C4-2B (cell line): ENCODE results near the gene SETDB2.

Source experiments
- H3K27ac ChIP-seq: fragments of 450-650 bp; 2 replicates; pipeline ENCODE4 v1.5.1; 2017
- ZFX ChIP-seq: fragments of 450-650 bp; IDR thresholded peaks from 2 replicates; pipeline ENCODE4 v1.6.1; 2017
- TF ChIP-seq, protein P1 (sequence below): fragments of 450-650 bp; conservative IDR thresholded peaks from 2 replicates; pipeline ENCODE4 v1.5.1; 2017; ENCODE audit warnings: mild to moderate bottlenecking

SETDB2 gene

DNA sequence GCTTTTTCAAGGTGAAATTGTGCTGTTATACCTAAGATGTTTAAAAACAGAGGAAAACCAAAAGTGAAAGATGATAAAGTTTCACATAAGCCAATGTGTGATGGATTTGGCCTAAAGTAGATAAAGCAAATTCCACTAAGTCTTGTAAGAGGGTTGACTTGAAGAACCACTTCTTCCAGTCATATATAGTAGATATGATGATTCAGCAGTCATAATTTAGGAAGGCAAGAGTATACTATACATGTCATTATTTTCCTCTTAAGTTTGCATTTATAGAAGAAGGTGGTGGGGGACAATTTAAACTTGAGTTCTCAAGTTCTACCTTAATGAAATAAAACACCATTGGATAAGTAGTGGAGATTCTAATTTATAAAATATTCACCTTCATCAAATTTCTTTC, 88.9 kb downstream of the SETDB2 start:
- no peak for TF ChIP-seq ZFX
- TF ChIP-seq, protein P1, sequence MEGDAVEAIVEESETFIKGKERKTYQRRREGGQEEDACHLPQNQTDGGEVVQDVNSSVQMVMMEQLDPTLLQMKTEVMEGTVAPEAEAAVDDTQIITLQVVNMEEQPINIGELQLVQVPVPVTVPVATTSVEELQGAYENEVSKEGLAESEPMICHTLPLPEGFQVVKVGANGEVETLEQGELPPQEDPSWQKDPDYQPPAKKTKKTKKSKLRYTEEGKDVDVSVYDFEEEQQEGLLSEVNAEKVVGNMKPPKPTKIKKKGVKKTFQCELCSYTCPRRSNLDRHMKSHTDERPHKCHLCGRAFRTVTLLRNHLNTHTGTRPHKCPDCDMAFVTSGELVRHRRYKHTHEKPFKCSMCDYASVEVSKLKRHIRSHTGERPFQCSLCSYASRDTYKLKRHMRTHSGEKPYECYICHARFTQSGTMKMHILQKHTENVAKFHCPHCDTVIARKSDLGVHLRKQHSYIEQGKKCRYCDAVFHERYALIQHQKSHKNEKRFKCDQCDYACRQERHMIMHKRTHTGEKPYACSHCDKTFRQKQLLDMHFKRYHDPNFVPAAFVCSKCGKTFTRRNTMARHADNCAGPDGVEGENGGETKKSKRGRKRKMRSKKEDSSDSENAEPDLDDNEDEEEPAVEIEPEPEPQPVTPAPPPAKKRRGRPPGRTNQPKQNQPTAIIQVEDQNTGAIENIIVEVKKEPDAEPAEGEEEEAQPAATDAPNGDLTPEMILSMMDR: no peak

DNA sequence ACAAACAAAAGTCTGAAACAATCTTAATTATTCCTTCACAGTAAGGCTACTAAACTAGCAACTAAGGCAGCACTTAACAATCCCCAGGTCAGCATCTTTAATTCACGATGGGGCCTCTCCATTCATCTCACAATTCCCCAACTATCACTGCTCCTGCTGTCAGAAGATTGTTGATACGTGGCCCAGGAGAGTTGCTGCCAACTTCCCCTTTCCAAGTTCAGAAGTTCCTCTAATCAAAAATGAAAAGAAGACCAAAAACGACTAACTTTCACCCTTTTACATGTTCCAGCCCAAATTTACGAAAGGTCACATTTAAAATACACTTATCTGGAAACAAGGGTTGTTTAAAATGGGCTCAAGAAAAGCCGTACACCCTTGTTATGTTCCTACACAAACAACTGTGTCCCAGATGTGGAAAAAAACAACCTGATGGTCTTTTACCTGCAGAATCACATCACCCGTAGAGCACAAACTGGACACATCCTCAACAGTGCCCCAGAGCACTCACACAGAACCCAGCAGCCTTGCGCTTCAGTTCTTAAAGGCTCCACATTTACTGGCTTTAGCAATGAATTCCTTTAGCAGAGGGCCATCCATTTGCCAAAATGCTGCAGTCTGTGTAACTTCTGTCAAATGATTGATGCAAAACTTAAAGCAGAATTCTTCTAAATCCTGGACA, 89.7 kb downstream of the SETDB2 start:
- H3K27ac ChIP-seq: no peak overlapping the region
- TF ChIP-seq, protein P1: no peak
- no peak for TF ChIP-seq ZFX

More for the DNA sequence above, 88.9 kb downstream of the SETDB2 start:
- H3K27ac ChIP-seq: no peak overlapping the region

DNA sequence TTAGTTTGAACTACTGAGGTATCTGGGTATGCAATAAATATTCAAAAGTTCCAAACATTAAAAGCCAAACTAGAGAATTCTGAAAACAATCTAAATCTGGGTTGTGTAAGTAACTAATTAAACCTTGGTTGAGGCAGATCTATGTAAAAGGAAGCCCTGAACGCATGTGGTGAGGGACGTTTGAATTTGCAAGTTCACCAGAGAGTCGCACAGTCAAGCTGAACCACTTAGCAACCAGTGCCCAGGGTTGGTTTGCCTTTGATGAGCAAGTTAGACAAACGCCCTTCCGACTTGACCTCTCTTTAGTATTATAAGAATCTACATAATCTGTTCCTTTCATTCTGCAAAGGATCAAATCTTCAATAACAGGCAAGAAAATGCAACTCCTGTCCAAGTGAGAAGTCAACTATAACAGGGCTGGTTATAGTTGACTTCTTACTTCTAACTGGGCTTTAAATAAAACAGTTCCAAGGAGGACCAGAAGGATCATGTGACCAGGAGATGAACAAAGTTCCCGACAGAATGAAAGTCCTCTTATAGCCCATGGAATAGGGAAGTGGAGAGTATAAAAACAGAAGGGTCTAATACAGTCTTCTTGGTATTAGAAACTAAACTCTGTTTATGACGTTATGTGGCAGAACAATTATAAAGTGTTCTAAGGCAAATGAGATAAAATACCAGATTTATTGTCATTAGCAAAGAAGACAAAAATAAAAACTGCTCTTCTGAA, 92.2 kb downstream of the SETDB2 start:
- no peak for TF ChIP-seq ZFX
- TF ChIP-seq, protein P1: no peak
- H3K27ac ChIP-seq: no peak overlapping the region

DNA sequence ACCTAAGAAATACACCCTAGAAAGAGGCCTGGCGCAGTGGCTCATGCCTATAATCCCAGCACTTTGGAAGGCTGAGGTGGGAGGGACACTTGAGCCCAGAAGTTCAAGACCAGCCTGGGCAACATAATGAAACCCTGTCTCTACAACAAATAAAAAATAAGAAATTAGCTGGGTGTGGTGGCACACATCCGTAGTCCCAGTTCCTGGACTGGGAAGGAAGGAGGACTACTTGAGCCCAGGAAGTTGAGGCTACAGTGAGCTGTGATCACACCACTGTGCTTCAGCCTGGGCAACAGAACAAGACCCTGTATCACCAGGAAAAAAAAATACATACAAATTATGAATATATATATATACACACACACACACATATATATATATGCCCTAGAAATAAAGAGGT, 94.3 kb downstream of the SETDB2 start:
- no peak overlapping the region for H3K27ac ChIP-seq
- TF ChIP-seq, protein P1: no peak
- no peak for TF ChIP-seq ZFX

DNA sequence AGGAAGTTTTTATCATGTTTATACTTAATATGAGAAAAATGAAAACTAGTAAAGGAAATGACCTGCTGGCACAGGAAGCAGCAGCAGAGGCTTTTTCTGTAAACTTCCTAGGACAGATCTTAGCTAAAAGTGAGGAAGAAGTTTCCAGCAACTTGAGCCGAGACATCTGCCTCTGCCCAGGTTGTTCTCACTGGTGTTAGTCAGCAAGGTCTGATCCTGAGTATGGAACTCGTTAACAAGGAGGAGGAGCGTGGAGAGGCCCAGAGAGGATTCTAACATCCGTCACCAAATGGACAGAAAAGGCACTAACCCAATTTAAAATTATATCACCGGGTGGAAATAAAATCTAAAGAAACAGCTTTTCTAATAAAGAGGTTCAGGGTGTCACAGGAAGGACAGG, 95.2 kb downstream of the SETDB2 start:
- TF ChIP-seq, protein P1: no peak
- no peak for TF ChIP-seq ZFX
- H3K27ac ChIP-seq: no peak overlapping the region

DNA sequence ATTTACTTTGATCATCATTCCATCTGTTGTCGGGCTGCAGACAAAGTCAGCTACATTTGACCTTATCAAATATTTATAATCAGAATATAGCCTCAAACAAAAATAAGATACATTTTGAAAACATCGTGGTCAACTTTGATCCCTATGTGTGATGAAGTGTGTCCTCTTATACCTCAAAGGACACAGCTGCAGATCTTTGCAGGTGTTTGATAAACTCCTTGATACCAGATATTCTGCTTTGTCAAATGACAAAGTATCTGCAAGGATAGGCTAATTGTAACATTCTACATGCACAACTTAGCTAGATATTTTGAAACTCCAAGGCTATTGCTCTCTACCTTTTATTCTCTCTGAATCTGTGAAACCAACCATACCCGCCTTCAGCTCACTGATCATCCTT, 95.7 kb downstream of the SETDB2 start:
- H3K27ac ChIP-seq: no peak overlapping the region

DNA sequence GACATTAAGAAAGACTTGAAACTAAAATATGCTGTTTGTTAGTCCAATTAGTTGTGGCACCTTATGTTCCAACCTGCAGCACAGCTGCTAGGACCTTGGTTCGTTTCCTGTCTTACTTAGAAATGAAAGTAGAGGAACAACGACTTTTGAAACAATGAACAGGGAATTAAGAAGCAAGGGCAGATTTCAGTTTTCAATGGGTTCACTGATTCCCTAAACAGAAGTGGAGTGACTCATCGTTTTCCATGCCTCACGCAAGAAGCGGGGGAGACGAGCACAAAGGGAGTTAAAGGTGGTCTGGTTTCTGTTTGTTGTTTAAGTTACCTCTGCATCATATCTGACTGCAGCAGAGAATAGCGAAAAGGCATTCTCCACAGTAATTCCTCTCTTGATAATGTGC, 96.5 kb downstream of the SETDB2 start:
- no peak for TF ChIP-seq ZFX
- TF ChIP-seq, protein P1: no peak
- no peak overlapping the region for H3K27ac ChIP-seq

More for the DNA sequence above, 95.7 kb downstream of the SETDB2 start:
- TF ChIP-seq, protein P1: no peak
- TF ChIP-seq ZFX: no peak
